ENCODE measurements around the gene TBC1D2. TPM values are rescaled to one million over a fixed set of nuclear protein-coding genes. Genes with fewer than 3 reads are reported as not detected.
A peak's percentile ranks its signal among the peaks of the same experiment; 100 is the strongest.

The TBC1D2 gene
- total RNA-seq, 1 donor from 2014 or later, result 24.3 TPM

- TF ChIP-seq CTCF (IDR thresholded peaks at IDR 0.05), result peak; percentile 79
- Mint-ChIP-seq H3K9me3 (ENCODE audit: low read depth) (no peaks in the 10 kb centered on the region), H3K4me1 (ENCODE audit: low read depth) (peaks cover 25% of the 10 kb centered on the region), H3K27me3 (ENCODE audit: low read depth) (no peaks in the 10 kb centered on the region), H3K27ac (ENCODE audit: unreplicated experiment) (peak within 1 kb of the TSS; percentile 71), H3K4me3 (ENCODE audit: unreplicated experiment) (peak within 1 kb of the TSS; percentile 83), H3K36me3 (ENCODE audit: low read depth) (no peaks in the 10 kb centered on the region)
- DNase-seq (ENCODE audit: low spot score), result no peak
Measured at GRCh38 chr9:98192503-98193335, 62.7 kb downstream of the TBC1D2 start, which contains the start of gene CORO2A. TSS of gene CORO2A (minus strand) at chr9:98192637. CDS start at chr9:98157660, 34,977 bp downstream.

- Mint-ChIP-seq H3K4me3 (ENCODE audit: unreplicated experiment) (peak overlapping the region; percentile 69), H3K36me3 (ENCODE audit: low read depth) (no peaks in the 10 kb centered on the region), H3K4me1 (ENCODE audit: low read depth) (peaks cover 27% of the 10 kb centered on the region), H3K27ac (ENCODE audit: unreplicated experiment) (no peak overlapping the region), H3K9me3 (ENCODE audit: low read depth) (no peaks in the 10 kb centered on the region), H3K27me3 (ENCODE audit: low read depth) (no peaks in the 10 kb centered on the region)
- no peak for TF ChIP-seq CTCF (IDR thresholded peaks at IDR 0.05)
- peak; percentile 90 for DNase-seq (ENCODE audit: low spot score)
Measured at GRCh38 chr9:98191671-98192502, 63.6 kb downstream of the TBC1D2 start.

GRCh38 chr9:98191181-98191608, 64.3 kb downstream of the TBC1D2 start:
- Mint-ChIP-seq H3K9me3 (ENCODE audit: low read depth) (no peaks in the 10 kb centered on the region), H3K27ac (ENCODE audit: unreplicated experiment) (no peak overlapping the region), H3K4me1 (ENCODE audit: low read depth) (peaks cover 28% of the 10 kb centered on the region), H3K36me3 (ENCODE audit: low read depth) (no peaks in the 10 kb centered on the region), H3K4me3 (ENCODE audit: unreplicated experiment) (peak overlapping the region; percentile 69), H3K27me3 (ENCODE audit: low read depth) (no peaks in the 10 kb centered on the region)
- TF ChIP-seq CTCF (IDR thresholded peaks at IDR 0.05), result no peak
- peak; percentile 51 for DNase-seq (ENCODE audit: low spot score)

GRCh38 chr9:98190757-98191105, 64.7 kb downstream of the TBC1D2 start:
- H3K36me3 Mint-ChIP-seq (ENCODE audit: low read depth), result no peaks in the 10 kb centered on the region

More at GRCh38 chr9:98190757-98191105, 64.7 kb downstream of the TBC1D2 start:
- H3K4me1 Mint-ChIP-seq (ENCODE audit: low read depth), result peaks cover 33% of the 10 kb centered on the region
- no peaks in the 10 kb centered on the region for H3K9me3 Mint-ChIP-seq (ENCODE audit: low read depth)
- TF ChIP-seq CTCF (IDR thresholded peaks at IDR 0.05), result no peak
- no peaks in the 10 kb centered on the region for H3K27me3 Mint-ChIP-seq (ENCODE audit: low read depth)
- H3K27ac Mint-ChIP-seq (ENCODE audit: unreplicated experiment), result no peak overlapping the region
- peak; percentile 36 for DNase-seq (ENCODE audit: low spot score)
- H3K4me3 Mint-ChIP-seq (ENCODE audit: unreplicated experiment), result no peak overlapping the region
